Mesenchymal stem cell (in vitro differentiated cells and primary cell): Measurements from ENCODE around the gene RPL37A.

Experiments
- DNase-seq: peaks from one replicate; pipeline ENCODE4 v3.0.0-alpha.2; 2013
- H2AFZ ChIP-seq: one replicate; pipeline ENCODE4 v1.6.1; 2013; ENCODE audit warnings: low read depth, mild to moderate bottlenecking, control low read depth, inconsistent platforms, low read length, moderate library complexity
- H2AK5ac ChIP-seq: 2 replicates; pipeline ENCODE4 v1.6.1; 2013; ENCODE audit warnings: low read length, moderate library complexity, mild to moderate bottlenecking, inconsistent platforms; ENCODE audit not compliant: severe bottlenecking
- H2BK120ac ChIP-seq: one replicate; pipeline ENCODE4 v1.6.1; 2013; ENCODE audit warnings: low read depth, mild to moderate bottlenecking, inconsistent platforms, low read length, moderate library complexity
- H2BK12ac ChIP-seq, 2 experiments: one replicate each; pipeline ENCODE4 v1.6.1; 2013; ENCODE audit warnings: inconsistent platforms in 2 of 2, low read length in 2 of 2, mild to moderate bottlenecking in 2 of 2, moderate library complexity in 2 of 2, control low read depth in 1 of 2
- H2BK15ac ChIP-seq: one replicate; pipeline ENCODE4 v1.6.1; 2013; ENCODE audit warnings: mild to moderate bottlenecking, low read depth, inconsistent platforms; ENCODE audit not compliant: poor library complexity, severe bottlenecking
- H2BK5ac ChIP-seq: 2 replicates; pipeline ENCODE4 v1.6.1; 2013; ENCODE audit warnings: low read depth, mild to moderate bottlenecking, low read length, control low read depth, inconsistent platforms; ENCODE audit not compliant: poor library complexity, severe bottlenecking
- H3K14ac ChIP-seq, 2 experiments: one replicate each; pipeline ENCODE4 v1.6.1; 2013; ENCODE audit warnings: inconsistent platforms in 2 of 2, low read length in 2 of 2, control low read depth in 1 of 2, mild to moderate bottlenecking in 1 of 2, moderate library complexity in 1 of 2
- H3K18ac ChIP-seq, 2 experiments: one replicate each; pipeline ENCODE4 v1.6.1; 2013; ENCODE audit warnings: inconsistent platforms in 2 of 2, low read length in 2 of 2, control low read depth in 1 of 2, low read depth in 1 of 2, mild to moderate bottlenecking in 1 of 2
- H3K23ac ChIP-seq, 2 experiments: one replicate each; pipeline ENCODE4 v1.6.1; 2013; ENCODE audit warnings: inconsistent platforms in 2 of 2, low read length in 2 of 2, mild to moderate bottlenecking in 2 of 2, moderate library complexity in 2 of 2, control low read depth in 1 of 2
- H3K27ac ChIP-seq: 2 replicates; pipeline ENCODE4 v1.5.1; 2013; ENCODE audit warnings: mild to moderate bottlenecking, moderate library complexity, low read length, control low read depth, inconsistent platforms; ENCODE audit not compliant: poor library complexity, severe bottlenecking
- H3K27me3 ChIP-seq, 2 experiments: 2 replicates each; pipeline versions ENCODE4 v1.6.1 to v1.7.0; 2013; ENCODE audit warnings: low read length in 2 of 2, mild to moderate bottlenecking in 2 of 2, moderate library complexity in 2 of 2, control low read depth in 1 of 2, inconsistent platforms in 1 of 2; ENCODE audit not compliant: control insufficient read depth in 1 of 2, insufficient read depth in 1 of 2
- H3K36me3 ChIP-seq, 2 experiments: 2 replicates each; pipeline versions ENCODE4 v1.6.1 to v1.7.0; 2013; ENCODE audit warnings: low read length in 2 of 2, control low read depth in 1 of 2, inconsistent platforms in 1 of 2, low read depth in 1 of 2, mild to moderate bottlenecking in 1 of 2; ENCODE audit not compliant: insufficient read depth in 2 of 2, control insufficient read depth in 1 of 2
- H3K4ac ChIP-seq, 2 experiments: one replicate each; pipeline ENCODE4 v1.6.1; 2013; ENCODE audit warnings: inconsistent platforms in 2 of 2, low read length in 2 of 2, mild to moderate bottlenecking in 2 of 2, moderate library complexity in 2 of 2, control low read depth in 1 of 2, low read depth in 1 of 2
- H3K4me1 ChIP-seq: 2 replicates; pipeline ENCODE4 v1.6.1; 2013; ENCODE audit warnings: low read depth, low read length, control low read depth; ENCODE audit not compliant: control insufficient read depth, insufficient read depth
- H3K4me2 ChIP-seq: 2 replicates; pipeline ENCODE4 v1.6.1; 2013; ENCODE audit warnings: low read length, mild to moderate bottlenecking, inconsistent platforms; ENCODE audit not compliant: poor library complexity, severe bottlenecking
- H3K4me3 ChIP-seq, 2 experiments: 2 replicates each; pipeline versions ENCODE4 v1.5.1 to v1.7.0; 2013; ENCODE audit warnings: low read length in 2 of 2, mild to moderate bottlenecking in 2 of 2, control low read depth in 1 of 2, low read depth in 1 of 2; ENCODE audit not compliant: insufficient read depth in 1 of 2
- H3K79me1 ChIP-seq: replicated peaks from 2 replicates; pipeline ENCODE4 v1.6.1; 2013; ENCODE audit warnings: mild to moderate bottlenecking, control low read depth, low read length, inconsistent platforms; ENCODE audit not compliant: poor library complexity, severe bottlenecking
- H3K9ac ChIP-seq: 2 replicates; pipeline ENCODE4 v1.7.0; 2013; ENCODE audit warnings: mild to moderate bottlenecking, low read length, moderate library complexity
- H3K9me3 ChIP-seq: 2 replicates; pipeline ENCODE4 v1.7.0; 2013; ENCODE audit warnings: mild to moderate bottlenecking, low read length; ENCODE audit not compliant: control insufficient read depth
- H4K8ac ChIP-seq: one replicate; pipeline ENCODE4 v1.6.1; 2013; ENCODE audit warnings: inconsistent platforms, mild to moderate bottlenecking, low read length, moderate library complexity
- H4K91ac ChIP-seq: one replicate; pipeline ENCODE4 v1.6.1; 2013; ENCODE audit warnings: mild to moderate bottlenecking, low read length, inconsistent platforms
- WGBS: methylation state at CpG from one replicate; pipeline ENCODE4 v1.1.7; 2013; ENCODE audit warnings: mixed read lengths; 5-methylcytosine and 5-hydroxymethylcytosine counted together

Gene RPL37A

GRCh38 chr2:216533609-216534008, 35.0 kb downstream of the RPL37A start:
- Histone ChIP-seq H3K4ac (peak overlapping the region; percentile 1 to 77), H3K4me2 (no peak overlapping the region), H2BK15ac (no peak overlapping the region), H3K27ac (no peak overlapping the region), H3K23ac (peak overlapping the region in 1 of 2 experiments; percentile 61), H3K36me3 (no peaks in the 10 kb centered on the region), H3K79me1 (no peaks in the 10 kb centered on the region), H4K91ac (no peak overlapping the region), H3K4me3 (no peak overlapping the region), H3K4me1 (peaks cover 18% of the 10 kb centered on the region), H2BK5ac (no peak overlapping the region), H3K9me3 (no peaks in the 10 kb centered on the region), H3K14ac (no peak overlapping the region), H2BK12ac (peak overlapping the region; percentile 73 to 94), H4K8ac (peak overlapping the region; percentile 66), H3K9ac (no peak overlapping the region), H3K18ac (peak overlapping the region; percentile 12 to 91), H2BK120ac (no peak overlapping the region), H2AK5ac (no peak overlapping the region), H3K27me3 (no peaks in the 10 kb centered on the region), H2AFZ (peak overlapping the region; percentile 54)
- DNase-seq = peak; percentile 26
- WGBS = 68% methylated on average over 5 of the region's 5 CpGs

- Histone ChIP-seq H3K23ac (no peak overlapping the region), H4K91ac (no peak overlapping the region), H3K9ac (no peak overlapping the region), H2BK120ac (no peak overlapping the region), H3K4me3 (no peak overlapping the region), H3K79me1 (no peaks in the 10 kb centered on the region), H2BK15ac (no peak overlapping the region), H3K27ac (peak overlapping the region; percentile 61), H4K8ac (no peak overlapping the region), H2BK12ac (peak overlapping the region in 1 of 2 experiments; percentile 87), H3K14ac (no peak overlapping the region), H2AK5ac (no peak overlapping the region), H3K27me3 (no peaks in the 10 kb centered on the region), H2AFZ (no peak overlapping the region), H3K9me3 (no peaks in the 10 kb centered on the region), H3K4me1 (peaks cover 20% of the 10 kb centered on the region), H3K4ac (no peak overlapping the region), H3K4me2 (no peak overlapping the region), H2BK5ac (no peak overlapping the region), H3K36me3 (no peaks in the 10 kb centered on the region), H3K18ac (peak overlapping the region; percentile 49 to 85)
- DNase-seq = no peak
- WGBS = 70% methylated on average over 1 of the region's 1 CpG
Measured at GRCh38 chr2:216534809-216535208, 36.2 kb downstream of the RPL37A start.

- H3K9me3 ChIP-seq = no peaks in the 10 kb centered on the region
- peak overlapping the region; percentile 39 for H3K4me2 ChIP-seq
- DNase-seq = peak; percentile 94
- peak overlapping the region; percentile 57 to 90 for H2BK12ac ChIP-seq
- WGBS = 0% methylated on average over 10 of the region's 10 CpGs
- no peak overlapping the region for H2BK5ac ChIP-seq
- H3K79me1 ChIP-seq = no peaks in the 10 kb centered on the region
- peak overlapping the region in 1 of 2 experiments; percentile 51 for H3K23ac ChIP-seq
- no peaks in the 10 kb centered on the region for H3K27me3 ChIP-seq
- peak overlapping the region; percentile 41 for H2BK15ac ChIP-seq
- H3K27ac ChIP-seq = peak overlapping the region; percentile 61
- H3K14ac ChIP-seq = no peak overlapping the region
- peak overlapping the region; percentile 83 for H4K91ac ChIP-seq
- no peaks in the 10 kb centered on the region for H3K36me3 ChIP-seq
- peak overlapping the region; percentile 29 for H2BK120ac ChIP-seq
- H2AK5ac ChIP-seq = peak overlapping the region; percentile 86
- no peak overlapping the region for H3K4me3 ChIP-seq
- H2AFZ ChIP-seq = peak overlapping the region; percentile 57
- H3K4ac ChIP-seq = peak overlapping the region; percentile 76 to 92
- H3K9ac ChIP-seq = peak overlapping the region; percentile 20
- peaks cover 26% of the 10 kb centered on the region for H3K4me1 ChIP-seq
- H4K8ac ChIP-seq = peak overlapping the region; percentile 78
- peak overlapping the region; percentile 85 to 89 for H3K18ac ChIP-seq
Measured at GRCh38 chr2:216535454-216535995, 36.9 kb downstream of the RPL37A start.

GRCh38 chr2:216536734-216537210, 38.1 kb downstream of the RPL37A start:
- WGBS = 29% methylated on average over 6 of the region's 6 CpGs

More at GRCh38 chr2:216536734-216537210, 38.1 kb downstream of the RPL37A start:
- Histone ChIP-seq H3K9ac (no peak overlapping the region), H4K91ac (peak overlapping the region; percentile 90), H3K36me3 (no peaks in the 10 kb centered on the region), H4K8ac (peak overlapping the region; percentile 46), H2BK15ac (no peak overlapping the region), H3K18ac (peak overlapping the region; percentile 59 to 77), H2BK120ac (no peak overlapping the region), H3K4me3 (no peak overlapping the region), H3K4ac (peak overlapping the region; percentile 24 to 43), H3K27me3 (peaks cover 0 to 4% of the 10 kb centered on the region in 2 experiments), H2AFZ (peak overlapping the region; percentile 62), H3K79me1 (no peaks in the 10 kb centered on the region), H3K9me3 (no peaks in the 10 kb centered on the region), H3K14ac (peak overlapping the region in 1 of 2 experiments; percentile 76), H3K23ac (no peak overlapping the region), H2BK5ac (no peak overlapping the region), H2AK5ac (no peak overlapping the region), H2BK12ac (peak overlapping the region; percentile 66 to 80), H3K27ac (no peak overlapping the region), H3K4me1 (peaks cover 28% of the 10 kb centered on the region), H3K4me2 (no peak overlapping the region)
- DNase-seq = peak; percentile 54
